ENCODE results near the gene SLC35G2.
"Not testable (repeated sequence)": the region's sequence is repeated elsewhere in the genome, so short reads cannot be mapped to it uniquely, and the experiment has no call there.

Gene SLC35G2

GRCh38 chr3:136891934-136892855, 73.3 kb downstream of the SLC35G2 start:
- no peak for DNase-seq

GRCh38 chr3:136893848-136894443, 75.0 kb downstream of the SLC35G2 start:
- no peak for DNase-seq

GRCh38 chr3:136897171-136897570, 78.2 kb downstream of the SLC35G2 start:
- DNase-seq = not testable (repeated sequence)

GRCh38 chr3:136898549-136898948, 79.6 kb downstream of the SLC35G2 start:
- DNase-seq = no peak

- DNase-seq = peak; percentile 35
Measured at GRCh38 chr3:136898954-136899353, 80.0 kb downstream of the SLC35G2 start.

GRCh38 chr3:136899622-136900158, 80.8 kb downstream of the SLC35G2 start:
- no peak for DNase-seq

GRCh38 chr3:136900694-136901093, 81.8 kb downstream of the SLC35G2 start:
- DNase-seq = not testable (repeated sequence)

GRCh38 chr3:136901391-136901790, 82.5 kb downstream of the SLC35G2 start:
- no peak for DNase-seq

GRCh38 chr3:136902530-136902929, 83.6 kb downstream of the SLC35G2 start:
- not testable (repeated sequence) for DNase-seq

GRCh38 chr3:136903899-136904298, 85.0 kb downstream of the SLC35G2 start:
- DNase-seq = no peak

- no peak for DNase-seq
Measured at GRCh38 chr3:136904746-136905145, 85.8 kb downstream of the SLC35G2 start.
